Activated naive CD8-positive, alpha-beta T cell (primary cell): ENCODE data around the gene LMBRD1.
"Not testable (repeated sequence)": the region's sequence is repeated elsewhere in the genome, so short reads cannot be mapped to it uniquely, and the experiment has no call there.

Experiments
- H3K27ac Mint-ChIP-seq: one replicate; pipeline ENCODE4 v1.8.0; 2021; ENCODE audit warnings: mixed read lengths
- H3K27me3 Mint-ChIP-seq: one replicate; pipeline ENCODE4 v1.8.0; 2021; ENCODE audit warnings: mixed read lengths
- H3K36me3 Mint-ChIP-seq: one replicate; pipeline ENCODE4 v1.8.0; 2021; ENCODE audit warnings: mixed read lengths
- H3K4me1 Mint-ChIP-seq: one replicate; pipeline ENCODE4 v1.8.0; 2021; ENCODE audit warnings: low read depth, mixed read lengths
- H3K4me3 Mint-ChIP-seq: one replicate; pipeline ENCODE4 v1.8.0; 2021; ENCODE audit warnings: mild to moderate bottlenecking, mixed read lengths
- H3K9me3 Mint-ChIP-seq: one replicate; pipeline ENCODE4 v1.8.0; 2021; ENCODE audit warnings: low read depth, mixed read lengths

The LMBRD1 gene

DNA sequence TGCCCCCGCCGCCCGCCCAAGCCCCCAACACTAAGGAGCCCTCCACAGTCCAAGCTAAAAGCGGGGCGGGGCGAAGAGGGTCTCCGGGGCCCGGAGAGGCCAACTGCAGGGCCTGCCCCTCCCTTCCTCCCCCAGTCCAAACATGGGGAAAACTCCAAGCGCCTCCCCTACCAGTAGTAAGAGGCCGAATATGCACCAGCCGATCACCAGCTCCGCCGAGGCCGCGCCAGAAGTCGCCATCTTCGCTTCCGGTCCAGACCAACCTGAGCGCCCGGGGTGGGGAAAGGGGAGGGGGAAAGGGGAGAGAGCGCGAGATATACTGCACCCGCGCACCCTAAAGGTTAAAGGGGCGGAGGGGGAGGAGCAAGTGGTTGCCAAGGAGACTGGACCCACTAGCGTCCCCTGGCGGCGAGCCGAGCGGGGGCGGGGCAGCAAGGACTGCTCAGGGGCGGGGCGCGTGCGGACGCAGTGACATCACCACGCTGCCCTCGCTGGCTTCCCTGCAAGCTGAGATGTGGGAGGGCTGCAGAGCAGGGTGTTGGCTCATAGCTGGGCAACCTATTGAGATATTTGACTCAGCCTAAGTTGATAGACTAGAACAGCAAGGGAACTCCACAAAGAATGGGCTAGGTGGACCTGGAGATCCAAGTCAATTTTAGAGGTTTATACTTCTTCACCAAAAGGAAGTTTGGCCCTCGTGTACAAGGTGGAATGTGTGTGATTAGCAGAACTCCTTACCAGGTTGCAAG lies at the start of gene LMBRD1:
Gene LMBRD1 (minus strand): TSS at position 369 of the 749 bp plus-strand sequence. CDS start 129 bp downstream, at position 240.
- peaks cover 47% of the 10 kb centered on the region for H3K4me1 Mint-ChIP-seq

DNA sequence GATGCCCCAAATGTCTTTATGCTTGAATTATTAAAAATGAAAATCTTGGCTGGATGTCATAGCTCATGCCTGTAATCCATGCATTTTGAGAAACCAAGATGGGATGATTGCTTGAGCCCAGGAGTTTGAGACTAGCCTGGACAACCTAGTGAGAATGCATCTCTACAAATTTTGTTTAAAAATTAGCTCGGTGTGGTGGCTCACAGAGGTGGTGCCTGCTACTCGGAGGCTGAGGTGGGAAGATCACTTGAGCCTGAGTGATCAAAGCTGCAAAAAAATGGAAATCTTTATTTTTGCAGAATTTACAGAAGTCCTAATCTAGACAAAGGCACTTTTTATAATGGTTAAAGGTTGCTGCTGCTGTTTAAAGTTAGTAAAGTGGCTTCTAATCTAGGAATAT lies 49.5 kb upstream of the LMBRD1 start:
- H3K4me1 Mint-ChIP-seq: no peaks in the 10 kb centered on the region
- H3K4me3 Mint-ChIP-seq: no peak overlapping the region
- peaks cover 16% of the 10 kb centered on the region for H3K27me3 Mint-ChIP-seq
- no peak overlapping the region for H3K27ac Mint-ChIP-seq
- H3K9me3 Mint-ChIP-seq: no peaks in the 10 kb centered on the region
- H3K36me3 Mint-ChIP-seq: no peaks in the 10 kb centered on the region

More for the DNA sequence above, at the start of gene LMBRD1:
- Mint-ChIP-seq H3K27me3 (no peaks in the 10 kb centered on the region), H3K4me3 (peak within 1 kb of the TSS; percentile 98), H3K9me3 (no peaks in the 10 kb centered on the region), H3K36me3 (peaks cover 3% of the 10 kb centered on the region), H3K27ac (peak within 1 kb of the TSS; percentile 97)

DNA sequence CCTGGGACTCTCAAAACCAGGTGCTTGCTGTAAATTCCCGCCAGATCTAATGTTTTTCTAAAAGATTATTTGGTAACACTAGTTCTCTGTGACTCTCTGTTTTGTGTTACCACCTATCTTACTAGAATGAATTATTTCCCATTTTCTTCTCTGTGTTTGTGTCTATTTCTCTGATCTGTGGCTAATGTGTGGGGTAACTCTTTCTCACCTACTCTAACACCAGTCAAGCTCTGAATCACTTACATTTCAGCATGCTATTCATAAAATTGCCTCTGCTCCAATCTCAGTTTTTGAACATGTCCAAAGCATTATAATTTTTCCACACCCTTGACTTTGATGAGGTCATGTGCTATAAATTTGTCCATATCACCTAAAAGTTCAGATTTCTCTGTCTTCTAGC lies 46.4 kb upstream of the LMBRD1 start:
- no peaks in the 10 kb centered on the region for H3K4me1 Mint-ChIP-seq
- H3K27ac Mint-ChIP-seq: no peak overlapping the region
- no peaks in the 10 kb centered on the region for H3K36me3 Mint-ChIP-seq
- no peaks in the 10 kb centered on the region for H3K9me3 Mint-ChIP-seq
- H3K27me3 Mint-ChIP-seq: peaks cover 15% of the 10 kb centered on the region
- no peak overlapping the region for H3K4me3 Mint-ChIP-seq

DNA sequence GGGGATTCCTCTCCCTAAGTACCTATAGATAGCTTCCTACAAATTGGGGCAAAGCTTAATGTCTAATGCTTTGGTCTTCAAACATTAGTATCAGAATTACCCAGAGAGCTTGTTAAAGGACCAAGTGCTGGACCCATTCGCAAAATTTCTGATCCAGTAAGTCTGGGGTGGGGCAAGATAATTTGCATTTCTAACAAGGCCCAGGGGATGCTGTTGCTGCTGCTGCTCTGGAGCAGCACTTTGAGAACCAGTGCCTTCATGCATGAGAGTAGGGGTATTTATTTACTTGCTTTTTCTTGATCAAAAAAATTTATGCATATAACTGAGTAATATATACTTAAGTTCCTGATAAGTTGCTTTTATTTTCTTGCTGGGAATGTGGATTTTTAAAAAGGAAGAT lies 45.1 kb upstream of the LMBRD1 start:
- Mint-ChIP-seq H3K4me1 (no peaks in the 10 kb centered on the region), H3K9me3 (no peaks in the 10 kb centered on the region), H3K27ac (no peak overlapping the region), H3K4me3 (no peak overlapping the region), H3K36me3 (no peaks in the 10 kb centered on the region), H3K27me3 (peaks cover 11% of the 10 kb centered on the region)

DNA sequence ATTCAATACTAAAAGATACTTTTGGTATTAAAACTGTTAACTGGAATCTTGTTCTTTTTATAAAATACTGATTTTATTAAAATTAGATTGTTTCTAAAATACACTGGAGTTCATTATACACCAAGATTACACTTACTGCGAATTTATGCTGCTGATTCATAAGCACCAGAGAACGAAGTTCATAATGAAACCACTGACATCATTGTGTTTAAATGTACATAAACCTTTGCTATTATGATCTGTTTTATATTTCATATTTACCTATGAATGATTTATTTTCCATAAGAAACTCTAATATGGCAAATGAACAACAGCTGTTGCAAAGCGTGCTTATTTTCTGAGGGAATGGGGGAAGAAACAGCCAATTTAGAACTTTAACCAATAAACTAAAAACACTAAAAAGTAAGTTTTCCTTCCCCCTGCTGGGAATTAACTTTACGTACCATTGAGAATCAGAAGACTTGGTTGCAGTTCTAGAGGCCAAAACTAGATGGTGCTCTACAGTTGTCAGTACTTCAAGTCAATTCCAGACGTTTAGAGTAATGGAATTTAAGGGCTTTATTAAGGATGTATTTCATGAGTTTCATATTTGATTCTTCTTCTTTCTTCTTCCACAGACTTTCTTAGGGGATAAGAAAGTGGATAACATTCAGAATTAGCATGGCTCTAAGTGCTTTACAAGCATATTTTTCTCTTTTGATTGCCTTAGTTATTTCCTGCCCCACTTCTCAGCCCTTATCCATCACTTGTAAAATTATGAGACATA lies 38.8 kb upstream of the LMBRD1 start:
- Mint-ChIP-seq H3K9me3 (no peaks in the 10 kb centered on the region), H3K36me3 (no peaks in the 10 kb centered on the region), H3K4me3 (no peak overlapping the region), H3K27me3 (peaks cover 6% of the 10 kb centered on the region), H3K27ac (no peak overlapping the region), H3K4me1 (no peaks in the 10 kb centered on the region)

DNA sequence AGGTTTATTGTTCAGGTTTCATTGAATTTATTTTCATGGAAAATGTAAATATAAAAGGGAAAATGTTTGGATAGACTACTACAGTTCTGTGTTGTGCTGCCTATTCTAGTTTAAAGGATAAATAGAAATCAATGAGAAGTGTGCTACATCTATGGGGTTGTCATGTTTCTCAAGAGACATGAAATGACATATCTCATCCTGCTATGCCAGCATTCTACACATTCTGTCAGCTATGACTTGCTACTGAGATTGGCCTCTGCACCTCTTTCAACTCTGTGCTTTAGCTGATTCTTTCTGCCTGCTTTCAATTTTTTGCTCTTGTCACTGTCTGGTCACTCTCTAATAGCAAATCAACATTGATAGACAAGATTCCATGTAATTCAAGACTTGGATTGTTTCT lies 35.7 kb upstream of the LMBRD1 start:
- Mint-ChIP-seq H3K36me3 (peaks cover 2% of the 10 kb centered on the region), H3K4me1 (no peaks in the 10 kb centered on the region), H3K27me3 (peaks cover 6% of the 10 kb centered on the region), H3K9me3 (no peaks in the 10 kb centered on the region), H3K27ac (no peak overlapping the region), H3K4me3 (no peak overlapping the region)

DNA sequence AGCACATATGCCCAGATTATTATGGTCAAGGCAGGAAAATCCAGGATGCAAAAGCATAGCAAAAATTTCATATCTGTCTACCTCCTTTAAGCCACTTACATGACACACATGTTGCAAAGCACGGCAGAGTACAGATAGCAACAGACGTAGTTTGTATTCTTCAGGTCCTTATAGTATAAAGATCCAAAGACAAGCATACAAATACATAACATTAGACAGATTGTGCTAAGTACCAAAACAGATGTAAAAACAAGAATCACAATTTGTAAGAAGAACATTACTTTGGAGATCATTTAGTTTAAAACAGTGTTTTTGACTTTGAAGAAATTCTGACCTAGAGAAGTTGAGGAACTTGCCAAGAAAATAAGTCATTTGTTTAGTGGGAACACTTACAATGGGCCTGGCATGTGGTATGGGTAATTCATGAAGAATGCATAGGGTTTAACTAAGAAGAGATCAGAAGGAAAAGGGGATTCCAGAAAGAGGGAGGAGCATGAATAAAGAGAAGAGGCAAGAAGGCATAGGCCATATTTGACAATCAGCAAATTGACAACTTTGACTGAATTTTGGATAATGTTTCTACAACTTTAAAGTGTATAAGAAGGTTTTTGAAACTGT lies 30.6 kb upstream of the LMBRD1 start:
- Mint-ChIP-seq H3K27ac (peak overlapping the region; percentile 36), H3K27me3 (peaks cover 2% of the 10 kb centered on the region), H3K36me3 (peaks cover 2% of the 10 kb centered on the region), H3K9me3 (no peaks in the 10 kb centered on the region), H3K4me1 (no peaks in the 10 kb centered on the region), H3K4me3 (no peak overlapping the region)

DNA sequence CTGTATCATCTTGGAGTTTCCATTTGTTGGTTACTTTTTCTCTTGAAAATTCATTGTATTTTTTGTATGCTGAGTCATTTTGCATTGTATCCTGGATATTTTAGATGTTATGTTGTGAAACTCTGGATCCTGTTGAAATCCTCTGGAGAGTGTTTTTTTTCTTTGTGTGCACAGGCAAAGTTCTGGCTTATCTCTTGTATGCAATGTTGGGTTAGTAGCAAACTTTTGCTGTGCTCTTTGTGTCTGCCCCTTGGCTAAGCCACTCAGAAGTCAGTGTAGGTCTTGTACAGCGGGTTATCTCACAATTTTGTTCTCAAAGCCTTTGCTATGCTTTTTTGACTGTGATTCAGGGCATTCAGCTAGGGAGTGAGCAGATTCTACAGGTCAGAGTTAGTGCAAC lies 29.1 kb upstream of the LMBRD1 start:
- H3K4me1 Mint-ChIP-seq: no peaks in the 10 kb centered on the region
- peaks cover 2% of the 10 kb centered on the region for H3K27me3 Mint-ChIP-seq
- peaks cover 2% of the 10 kb centered on the region for H3K36me3 Mint-ChIP-seq
- H3K4me3 Mint-ChIP-seq: no peak overlapping the region
- H3K9me3 Mint-ChIP-seq: no peaks in the 10 kb centered on the region
- H3K27ac Mint-ChIP-seq: no peak overlapping the region

DNA sequence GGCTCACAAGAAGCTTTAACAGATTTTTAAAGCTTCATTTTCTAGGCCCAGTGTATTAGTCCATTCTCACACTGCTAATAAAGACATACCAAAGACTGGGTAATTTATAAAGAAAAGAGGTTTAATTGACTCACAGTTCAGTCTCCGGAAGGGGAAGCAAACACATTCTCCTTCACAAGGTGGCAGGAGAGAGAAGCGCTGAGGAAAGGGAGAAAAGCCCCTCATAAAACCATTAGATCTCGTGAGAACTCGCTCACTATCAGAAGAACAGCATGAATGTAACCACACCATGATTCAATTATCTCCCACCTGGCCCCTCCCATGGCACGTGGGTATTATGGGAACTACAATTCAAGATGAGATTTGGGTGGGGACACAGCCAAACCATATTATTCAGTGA lies 27.5 kb upstream of the LMBRD1 start:
- H3K27me3 Mint-ChIP-seq, H3K4me1 Mint-ChIP-seq, H3K9me3 Mint-ChIP-seq, H3K27ac Mint-ChIP-seq, H3K4me3 Mint-ChIP-seq, H3K36me3 Mint-ChIP-seq: not testable (repeated sequence)

DNA sequence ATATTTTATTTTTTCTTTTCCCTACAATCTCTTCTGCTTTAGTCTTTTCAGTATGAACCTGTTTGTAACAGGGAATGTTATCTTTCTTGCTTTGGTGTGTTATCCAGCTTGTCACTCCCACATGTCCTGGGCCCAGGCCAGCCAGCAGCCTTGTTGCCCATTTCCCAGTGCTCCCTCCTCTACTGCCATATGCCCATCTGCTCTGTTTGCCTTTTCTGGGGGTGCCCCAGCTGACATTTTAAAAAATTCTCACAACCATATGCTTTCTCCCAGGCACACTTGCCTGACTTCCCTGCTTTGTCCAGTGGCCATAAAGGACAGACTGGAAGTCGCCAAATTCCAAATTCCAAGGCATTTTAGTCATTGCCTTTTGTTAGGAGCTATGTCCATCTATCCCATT lies 23.6 kb upstream of the LMBRD1 start:
- H3K27me3 Mint-ChIP-seq: no peaks in the 10 kb centered on the region
- H3K4me3 Mint-ChIP-seq: no peak overlapping the region
- no peak overlapping the region for H3K27ac Mint-ChIP-seq
- H3K4me1 Mint-ChIP-seq: peaks cover 16% of the 10 kb centered on the region
- H3K36me3 Mint-ChIP-seq: no peaks in the 10 kb centered on the region
- no peaks in the 10 kb centered on the region for H3K9me3 Mint-ChIP-seq

DNA sequence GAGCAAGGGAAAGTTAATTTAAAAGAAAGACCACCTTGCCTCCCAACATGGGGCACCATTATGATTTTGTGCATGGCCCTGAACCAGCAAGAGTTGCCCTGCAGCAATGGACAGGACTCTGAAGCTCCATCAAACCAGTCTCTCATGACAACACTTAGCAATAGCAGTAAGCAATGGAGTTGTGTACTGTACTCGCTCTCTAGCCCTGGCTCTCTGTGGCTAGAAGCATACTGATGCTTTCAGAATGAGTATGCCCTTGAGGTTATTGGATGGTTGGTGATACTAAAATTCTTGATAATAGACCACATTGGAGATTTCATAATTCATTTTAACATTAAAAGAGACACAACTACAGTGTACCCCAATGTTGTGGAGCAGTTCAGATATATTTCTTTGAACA lies 23.2 kb upstream of the LMBRD1 start:
- no peaks in the 10 kb centered on the region for H3K36me3 Mint-ChIP-seq
- no peak overlapping the region for H3K27ac Mint-ChIP-seq
- no peaks in the 10 kb centered on the region for H3K9me3 Mint-ChIP-seq
- H3K27me3 Mint-ChIP-seq: no peaks in the 10 kb centered on the region
- H3K4me1 Mint-ChIP-seq: peaks cover 20% of the 10 kb centered on the region
- no peak overlapping the region for H3K4me3 Mint-ChIP-seq

DNA sequence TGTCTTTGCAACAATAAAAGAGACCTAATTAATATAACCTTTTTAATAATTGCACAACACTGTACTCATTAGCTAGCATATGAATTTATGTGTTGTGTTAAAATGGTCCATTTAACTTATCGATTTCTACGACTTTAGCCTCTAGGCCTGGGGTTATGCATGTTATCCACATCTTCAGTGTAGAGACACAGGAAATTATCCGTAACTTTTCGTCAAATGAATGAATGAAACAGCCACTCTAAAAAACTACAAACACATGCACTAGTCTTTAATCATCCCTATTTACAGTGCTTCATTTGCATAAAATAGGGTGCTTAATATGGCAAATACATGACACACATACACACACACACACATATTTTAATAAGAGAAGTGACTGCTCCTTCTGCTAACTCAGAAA lies 22.3 kb upstream of the LMBRD1 start:
- no peaks in the 10 kb centered on the region for H3K36me3 Mint-ChIP-seq

DNA sequence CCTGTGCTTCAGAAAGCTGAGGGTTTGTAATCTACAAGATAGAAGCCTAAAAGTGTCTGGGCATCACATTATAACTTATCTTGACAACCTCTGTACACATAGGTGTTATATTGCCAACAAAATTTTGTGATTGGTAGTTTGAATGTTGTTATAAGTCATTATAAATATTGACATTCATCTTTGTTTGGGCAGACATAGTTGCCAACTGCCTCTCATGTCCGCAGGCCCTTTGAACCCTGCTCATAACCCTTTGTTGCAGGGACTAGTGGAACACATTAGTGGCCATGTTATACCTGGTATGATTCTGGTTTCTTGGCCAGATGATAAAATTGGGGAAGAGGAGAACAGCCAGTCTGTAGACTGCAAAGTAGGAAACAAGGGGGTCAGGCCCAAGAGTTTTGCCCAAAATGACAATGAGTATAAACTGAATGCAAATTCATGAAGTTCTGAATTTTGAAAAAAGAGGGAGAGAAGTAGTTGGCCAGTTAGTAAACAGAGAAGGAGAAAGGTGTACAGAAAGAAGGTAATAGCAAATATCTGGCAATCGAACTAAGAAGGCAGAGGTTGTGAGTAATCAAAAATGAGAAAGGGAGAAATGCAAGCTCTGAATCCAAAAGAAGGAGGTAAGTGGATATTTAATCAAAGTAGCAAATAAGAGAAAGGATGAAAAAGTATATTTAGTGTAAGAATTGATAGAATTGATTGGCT lies 21.6 kb upstream of the LMBRD1 start:
- no peaks in the 10 kb centered on the region for H3K36me3 Mint-ChIP-seq
- H3K27me3 Mint-ChIP-seq: no peaks in the 10 kb centered on the region
- H3K4me1 Mint-ChIP-seq: peaks cover 34% of the 10 kb centered on the region
- H3K4me3 Mint-ChIP-seq: no peak overlapping the region
- no peaks in the 10 kb centered on the region for H3K9me3 Mint-ChIP-seq
- H3K27ac Mint-ChIP-seq: no peak overlapping the region

More for the DNA sequence above, 22.3 kb upstream of the LMBRD1 start:
- no peaks in the 10 kb centered on the region for H3K27me3 Mint-ChIP-seq
- H3K4me1 Mint-ChIP-seq: peaks cover 28% of the 10 kb centered on the region
- H3K4me3 Mint-ChIP-seq: no peak overlapping the region
- no peaks in the 10 kb centered on the region for H3K9me3 Mint-ChIP-seq
- no peak overlapping the region for H3K27ac Mint-ChIP-seq

DNA sequence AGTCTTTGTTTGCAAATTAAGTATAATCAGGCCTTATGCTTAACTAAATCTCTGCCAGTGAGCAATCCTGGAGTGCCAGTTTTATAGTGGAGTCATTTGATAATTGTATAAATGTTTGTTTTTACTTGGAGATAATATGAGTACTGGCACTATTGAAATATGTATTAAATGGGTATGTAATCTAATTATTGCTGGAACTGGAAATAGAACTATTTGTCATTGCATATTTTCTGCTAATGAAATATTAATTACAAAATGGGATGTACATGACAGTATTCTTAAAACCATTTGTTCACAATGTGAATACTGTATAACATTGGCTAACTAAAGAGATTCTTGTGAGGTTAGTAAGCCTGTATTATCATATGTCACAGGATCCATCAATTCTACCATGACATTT lies 20.5 kb upstream of the LMBRD1 start:
- H3K27me3 Mint-ChIP-seq: no peaks in the 10 kb centered on the region
- no peaks in the 10 kb centered on the region for H3K36me3 Mint-ChIP-seq
- H3K9me3 Mint-ChIP-seq: no peaks in the 10 kb centered on the region
- H3K4me3 Mint-ChIP-seq: no peak overlapping the region
- H3K4me1 Mint-ChIP-seq: peaks cover 44% of the 10 kb centered on the region
- no peak overlapping the region for H3K27ac Mint-ChIP-seq

DNA sequence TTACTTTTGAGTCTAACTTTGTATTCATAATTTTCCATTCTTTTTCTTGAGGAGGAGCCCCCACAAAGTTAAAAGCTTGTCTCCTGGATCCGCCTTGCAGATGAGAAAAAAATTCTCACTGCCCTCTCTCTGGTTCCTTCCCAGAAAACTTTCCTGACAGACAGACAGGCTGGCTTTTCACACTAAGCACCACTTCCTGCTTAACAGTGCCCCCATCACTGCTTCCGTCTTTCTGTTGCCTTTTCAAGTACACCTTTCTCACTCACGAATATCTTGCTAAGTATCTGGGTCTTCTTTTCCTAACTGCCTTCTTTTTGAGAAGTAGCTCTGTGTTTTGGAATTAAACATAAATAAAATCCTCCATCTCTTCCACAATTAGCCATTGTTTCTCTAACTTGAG lies 19.8 kb upstream of the LMBRD1 start:
- Mint-ChIP-seq H3K36me3 (no peaks in the 10 kb centered on the region), H3K9me3 (no peaks in the 10 kb centered on the region), H3K4me3 (peak overlapping the region; percentile 81), H3K27me3 (no peaks in the 10 kb centered on the region), H3K4me1 (peaks cover 52% of the 10 kb centered on the region), H3K27ac (peak overlapping the region; percentile 93)
